Neural progenitor cell (in vitro differentiated cells): Measurements from ENCODE around the gene TGM6. TPM values are rescaled to one million over a fixed set of nuclear protein-coding genes. Genes with fewer than 3 reads are reported as not detected.

Source experiments
- DNase-seq: peaks from one replicate; pipeline ENCODE4 v3.0.0-alpha.2; 2016; ENCODE audit warnings: low spot score
- H2AFZ ChIP-seq: fragments of 200-600 bp; sonication (generic); replicated peaks from 2 replicates; pipeline ENCODE4 v1.6.1; 2016; ENCODE audit warnings: antibody characterized with exemption
- H3F3A ChIP-seq: fragments of 200-600 bp; sonication (generic); 2 replicates; pipeline ENCODE4 v1.6.1; 2016; ENCODE audit warnings: antibody characterized with exemption, low read depth
- H3K27ac ChIP-seq: fragments of 200-600 bp; sonication (generic); 2 replicates; pipeline ENCODE4 v1.5.1; 2016; ENCODE audit warnings: mild to moderate bottlenecking
- H3K27me3 ChIP-seq: fragments of 200-600 bp; sonication (generic); 2 replicates; pipeline ENCODE4 v1.6.1; 2016; ENCODE audit warnings: mild to moderate bottlenecking, moderate library complexity
- H3K36me3 ChIP-seq: fragments of 200-600 bp; sonication (generic); 2 replicates; pipeline ENCODE4 v1.5.1; 2016
- H3K4me1 ChIP-seq: fragments of 200-600 bp; sonication (generic); 2 replicates; pipeline ENCODE4 v1.6.1; 2016; ENCODE audit warnings: mixed run types
- H3K4me2 ChIP-seq: fragments of 200-600 bp; sonication (generic); 2 replicates; pipeline ENCODE4 v1.6.1; 2016
- H3K4me3 ChIP-seq: fragments of 200-600 bp; sonication (generic); 2 replicates; pipeline ENCODE4 v1.5.1; 2016
- H3K79me2 ChIP-seq: fragments of 200-600 bp; sonication (generic); 2 replicates; pipeline ENCODE4 v1.6.1; 2016; ENCODE audit warnings: low read depth
- H3K9ac ChIP-seq: fragments of 200-600 bp; sonication (generic); 2 replicates; pipeline ENCODE4 v1.6.1; 2016
- H3K9me3 ChIP-seq: fragments of 200-600 bp; sonication (generic); 2 replicates; pipeline ENCODE4 v1.5.1; 2016; ENCODE audit warnings: low read depth
- H4K20me1 ChIP-seq: fragments of 200-600 bp; sonication (generic); 2 replicates; pipeline ENCODE4 v1.6.1; 2016; ENCODE audit warnings: low read depth
- H3K27ac Mint-ChIP-seq: 3 replicates; pipeline ENCODE4 v1.8.0; 2021; ENCODE audit warnings: mixed read lengths
- H3K27me3 Mint-ChIP-seq: 2 replicates; pipeline ENCODE4 v1.8.0; 2022; ENCODE audit warnings: low read depth, mild to moderate bottlenecking, inconsistent platforms, moderate library complexity, mixed read lengths; ENCODE audit not compliant: insufficient read depth
- H3K36me3 Mint-ChIP-seq: 3 replicates; pipeline ENCODE4 v1.8.0; 2021; ENCODE audit warnings: mixed read lengths
- H3K4me1 Mint-ChIP-seq: 3 replicates; pipeline ENCODE4 v1.8.0; 2021; ENCODE audit warnings: mixed read lengths
- H3K4me3 Mint-ChIP-seq: 3 replicates; pipeline ENCODE4 v1.8.0; 2021; ENCODE audit warnings: mild to moderate bottlenecking, moderate library complexity, mixed read lengths
- H3K9me3 Mint-ChIP-seq: 3 replicates; pipeline ENCODE4 v1.8.0; 2020; ENCODE audit warnings: mixed read lengths
- EZH2 ChIP-seq: fragments of 200-600 bp; sonication (generic); IDR thresholded peaks from 2 replicates; pipeline ENCODE4 v1.6.1; 2017; ENCODE audit warnings: antibody characterized with exemption, mild to moderate bottlenecking, moderate library complexity
- EZH2phosphoT487 ChIP-seq: fragments of 200-600 bp; sonication (generic); IDR thresholded peaks from 2 replicates; pipeline ENCODE4 v1.6.1; 2017; ENCODE audit warnings: antibody characterized with exemption
- total RNA-seq: library from RNA; depleted of rRNA; stranded (reverse); fragments of >200 nt; gene quantifications from 2 replicates; pipeline ENCODE4 v1.2.3, GENCODE V29; 2015; ENCODE audit warnings: low replicate concordance
- TF ChIP-seq, protein P1 (sequence below): fragments of 200-600 bp; sonication (generic); IDR thresholded peaks from 2 replicates; pipeline ENCODE4 v1.5.1; 2017; ENCODE audit warnings: antibody characterized with exemption, mild to moderate bottlenecking

The TGM6 gene
- total RNA-seq, 1 donor from 2014 or later, result not detected

DNA sequence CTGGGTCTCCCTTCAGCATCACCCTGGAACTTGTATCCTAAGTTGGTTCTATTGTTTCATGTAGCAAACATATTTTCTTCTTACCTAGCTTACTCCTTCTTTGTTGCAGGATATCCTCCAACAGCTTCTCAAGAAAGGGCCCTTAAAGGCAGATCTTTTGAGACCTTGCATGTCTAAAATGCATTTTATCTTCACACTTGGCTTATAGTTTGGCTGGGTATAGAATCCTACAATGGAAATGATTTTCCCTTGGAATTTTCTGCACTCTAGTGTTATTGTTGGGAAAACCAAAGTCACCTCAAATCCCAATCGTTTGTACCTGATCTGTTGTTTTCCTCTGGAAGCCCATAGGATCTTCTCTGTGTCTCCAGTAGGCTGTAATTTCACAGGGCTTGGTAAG lies 12.1 kb upstream of the TGM6 start:
- DNase-seq, result no peak
- no peaks in the 10 kb centered on the region for H3K36me3 Mint-ChIP-seq
- H3K4me1 Mint-ChIP-seq, result no peaks in the 10 kb centered on the region
- H3F3A ChIP-seq, result no peaks in the 10 kb centered on the region
- peaks cover 12% of the 10 kb centered on the region for H3K9me3 Mint-ChIP-seq
- no peak overlapping the region for H3K4me3 ChIP-seq
- no peak overlapping the region for H2AFZ ChIP-seq
- H3K36me3 ChIP-seq, result no peaks in the 10 kb centered on the region
- TF ChIP-seq, protein P1, sequence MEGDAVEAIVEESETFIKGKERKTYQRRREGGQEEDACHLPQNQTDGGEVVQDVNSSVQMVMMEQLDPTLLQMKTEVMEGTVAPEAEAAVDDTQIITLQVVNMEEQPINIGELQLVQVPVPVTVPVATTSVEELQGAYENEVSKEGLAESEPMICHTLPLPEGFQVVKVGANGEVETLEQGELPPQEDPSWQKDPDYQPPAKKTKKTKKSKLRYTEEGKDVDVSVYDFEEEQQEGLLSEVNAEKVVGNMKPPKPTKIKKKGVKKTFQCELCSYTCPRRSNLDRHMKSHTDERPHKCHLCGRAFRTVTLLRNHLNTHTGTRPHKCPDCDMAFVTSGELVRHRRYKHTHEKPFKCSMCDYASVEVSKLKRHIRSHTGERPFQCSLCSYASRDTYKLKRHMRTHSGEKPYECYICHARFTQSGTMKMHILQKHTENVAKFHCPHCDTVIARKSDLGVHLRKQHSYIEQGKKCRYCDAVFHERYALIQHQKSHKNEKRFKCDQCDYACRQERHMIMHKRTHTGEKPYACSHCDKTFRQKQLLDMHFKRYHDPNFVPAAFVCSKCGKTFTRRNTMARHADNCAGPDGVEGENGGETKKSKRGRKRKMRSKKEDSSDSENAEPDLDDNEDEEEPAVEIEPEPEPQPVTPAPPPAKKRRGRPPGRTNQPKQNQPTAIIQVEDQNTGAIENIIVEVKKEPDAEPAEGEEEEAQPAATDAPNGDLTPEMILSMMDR, result no peak
- TF ChIP-seq EZH2phosphoT487, result no peak
- no peak for TF ChIP-seq EZH2
- peaks cover 5% of the 10 kb centered on the region for H3K27me3 Mint-ChIP-seq
- H3K27ac Mint-ChIP-seq, result no peak overlapping the region
- no peak overlapping the region for H3K4me2 ChIP-seq
- H3K27me3 ChIP-seq, result no peaks in the 10 kb centered on the region
- no peak overlapping the region for H3K4me3 Mint-ChIP-seq
- H3K4me1 ChIP-seq, result no peaks in the 10 kb centered on the region
- H4K20me1 ChIP-seq, result no peaks in the 10 kb centered on the region
- no peaks in the 10 kb centered on the region for H3K79me2 ChIP-seq
- H3K9ac ChIP-seq, result no peak overlapping the region
- H3K27ac ChIP-seq, result no peak overlapping the region
- H3K9me3 ChIP-seq, result no peaks in the 10 kb centered on the region

DNA sequence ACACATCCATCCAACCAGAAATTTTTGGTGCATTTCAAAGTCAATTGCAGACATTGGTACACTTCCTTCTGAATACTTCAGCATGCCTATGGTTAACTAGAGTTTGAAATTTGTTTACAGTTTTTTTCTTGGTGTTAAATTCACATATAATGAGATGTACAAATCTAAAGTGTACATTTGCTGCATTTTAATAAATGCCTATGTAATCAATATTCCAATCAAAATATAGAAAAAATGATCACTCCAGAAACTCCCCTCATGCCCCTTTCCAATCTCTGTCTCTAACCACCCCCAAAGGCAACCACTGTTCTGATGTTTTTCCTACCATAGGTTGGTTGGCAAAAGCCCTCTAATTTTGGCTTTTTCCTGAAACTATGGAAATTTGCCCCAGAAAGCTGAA lies 7.6 kb upstream of the TGM6 start:
- H3K9me3 ChIP-seq, result no peaks in the 10 kb centered on the region
- Mint-ChIP-seq H3K4me1 (no peaks in the 10 kb centered on the region), H3K27ac (no peak overlapping the region), H3K9me3 (peaks cover 9% of the 10 kb centered on the region), H3K27me3 (peaks cover 9% of the 10 kb centered on the region), H3K36me3 (no peaks in the 10 kb centered on the region), H3K4me3 (no peak overlapping the region)
- TF ChIP-seq EZH2phosphoT487, result no peak
- no peak for TF ChIP-seq EZH2
- TF ChIP-seq, protein P1, result no peak
- no peak for DNase-seq
- H3K4me2 ChIP-seq, result no peak overlapping the region
- no peaks in the 10 kb centered on the region for H3K36me3 ChIP-seq
- no peaks in the 10 kb centered on the region for H3K79me2 ChIP-seq
- H3K4me3 ChIP-seq, result no peak overlapping the region
- H3F3A ChIP-seq, result no peaks in the 10 kb centered on the region
- H3K27ac ChIP-seq, result no peak overlapping the region
- no peaks in the 10 kb centered on the region for H3K4me1 ChIP-seq
- no peak overlapping the region for H3K9ac ChIP-seq
- H2AFZ ChIP-seq, result no peak overlapping the region
- H3K27me3 ChIP-seq, result no peaks in the 10 kb centered on the region
- no peaks in the 10 kb centered on the region for H4K20me1 ChIP-seq

DNA sequence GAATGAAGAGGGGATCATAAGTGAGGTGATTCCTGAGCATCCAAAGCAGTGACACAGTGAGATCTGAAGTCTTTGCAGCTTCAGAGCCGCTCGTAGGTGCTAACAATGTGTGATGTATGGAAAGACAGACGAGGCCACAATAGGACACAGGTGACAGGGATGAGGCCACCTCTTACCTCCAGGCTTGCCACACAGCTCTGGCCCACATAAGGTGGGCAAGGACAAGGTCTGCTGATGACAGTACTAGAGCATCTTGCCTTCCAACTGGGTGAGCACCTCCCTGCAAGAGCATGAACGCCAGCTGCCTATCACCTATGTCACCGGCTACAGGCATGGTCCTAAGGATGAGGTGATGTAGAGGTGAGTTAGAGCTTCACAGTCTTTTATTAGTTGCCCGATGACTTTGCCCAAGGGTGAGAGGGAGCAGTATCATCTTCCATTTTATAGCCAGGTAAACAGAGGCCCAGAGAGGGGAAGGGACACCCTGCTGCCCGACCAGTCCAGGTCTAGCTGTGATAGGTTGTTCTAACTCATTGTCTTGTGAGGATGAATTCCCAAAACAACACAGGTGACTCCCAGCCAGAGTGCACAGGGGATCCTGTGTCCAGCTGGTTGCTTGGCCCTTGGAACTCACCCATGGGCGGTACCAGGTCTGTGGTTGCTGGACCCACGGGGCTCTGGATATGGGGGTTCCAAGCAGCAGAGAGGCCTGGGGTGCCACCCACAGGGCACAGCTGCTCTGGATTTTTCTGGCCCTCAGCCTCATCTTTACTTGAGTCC lies 6.2 kb upstream of the TGM6 start:
- Mint-ChIP-seq H3K36me3 (no peaks in the 10 kb centered on the region), H3K9me3 (peaks cover 2% of the 10 kb centered on the region), H3K27ac (no peak overlapping the region), H3K27me3 (peaks cover 9% of the 10 kb centered on the region), H3K4me1 (no peaks in the 10 kb centered on the region), H3K4me3 (no peak overlapping the region)
- no peak for DNase-seq
- Histone ChIP-seq H3K4me3 (no peak overlapping the region), H3K4me2 (no peak overlapping the region), H3K9ac (no peak overlapping the region), H3K9me3 (no peaks in the 10 kb centered on the region), H3K79me2 (no peaks in the 10 kb centered on the region), H2AFZ (no peak overlapping the region), H3K27me3 (no peaks in the 10 kb centered on the region), H3K4me1 (no peaks in the 10 kb centered on the region), H3K27ac (no peak overlapping the region), H3K36me3 (no peaks in the 10 kb centered on the region), H4K20me1 (no peaks in the 10 kb centered on the region), H3F3A (no peaks in the 10 kb centered on the region)
- TF ChIP-seq, protein P1, result no peak
- no peak for TF ChIP-seq EZH2phosphoT487
- no peak for TF ChIP-seq EZH2
